GM18505 (cell line): ENCODE data around the gene ASCC1.

Experiments used
- ATAC-seq: cut with Tn5 transposase; IDR thresholded peaks from one replicate; pipeline ENCODE4 v1.9.1; 2021; ENCODE audit not compliant: unreplicated experiment
- POLR2A ChIP-seq: IDR thresholded peaks from 4 replicates; pipeline ENCODE4 v1.6.1; 2011; ENCODE audit warnings: borderline replicate concordance; ENCODE audit not compliant: insufficient read depth, insufficient read length; ENCODE audit errors: extremely low read depth

Gene ASCC1

GRCh38 chr10:72061930-72062329 is 154.1 kb downstream of the ASCC1 start:
- no peak for TF ChIP-seq POLR2A
- ATAC-seq = no peak

GRCh38 chr10:72061491-72061890 is 154.6 kb downstream of the ASCC1 start:
- TF ChIP-seq POLR2A = no peak
- ATAC-seq = no peak

- no peak for ATAC-seq
- TF ChIP-seq POLR2A = no peak
Measured at GRCh38 chr10:72059843-72060822, 155.9 kb downstream of the ASCC1 start.

GRCh38 chr10:72058989-72059842 is 156.9 kb downstream of the ASCC1 start:
- ATAC-seq = no peak
- TF ChIP-seq POLR2A = no peak

GRCh38 chr10:72058347-72058898 is 157.7 kb downstream of the ASCC1 start:
- TF ChIP-seq POLR2A = no peak
- ATAC-seq = no peak

- TF ChIP-seq POLR2A = no peak
- no peak for ATAC-seq
Measured at GRCh38 chr10:72056932-72057751, 158.9 kb downstream of the ASCC1 start.

- ATAC-seq = no peak
- TF ChIP-seq POLR2A = no peak
Measured at GRCh38 chr10:72056113-72056512, 160.0 kb downstream of the ASCC1 start.

- no peak for ATAC-seq
- no peak for TF ChIP-seq POLR2A
Measured at GRCh38 chr10:72053690-72054089, 162.4 kb downstream of the ASCC1 start.

- no peak for TF ChIP-seq POLR2A
- no peak for ATAC-seq
Measured at GRCh38 chr10:72050873-72051272, 165.2 kb downstream of the ASCC1 start.

- no peak for ATAC-seq
- TF ChIP-seq POLR2A = no peak
Measured at GRCh38 chr10:72049969-72050781, 165.9 kb downstream of the ASCC1 start.

GRCh38 chr10:72049472-72049871 is 166.6 kb downstream of the ASCC1 start:
- TF ChIP-seq POLR2A = no peak
- no peak for ATAC-seq
